Daoy (cell line): Measurements from ENCODE around the gene LGALS4. TPM values are rescaled to one million over a fixed set of nuclear protein-coding genes. Genes with fewer than 3 reads are reported as not detected.
"Not testable (repeated sequence)": the region's sequence is repeated elsewhere in the genome, so short reads cannot be mapped to it uniquely, and the experiment has no call there.

Experiments
- DNase-seq: peaks from one replicate; pipeline ENCODE4 v3.0.0-alpha.2; 2015; ENCODE audit warnings: low read depth
- total RNA-seq: library from RNA; depleted of rRNA; stranded (reverse); fragments of >200 nt; shearing (Covaris generic); gene quantifications from 2 replicates; pipeline ENCODE4 v1.2.3, GENCODE V29; 2014; rRNA removed

LGALS4 gene
- not detected in 2 replicates for total RNA-seq

- no peak for DNase-seq
Measured at GRCh38 chr19:38812841-38813320, at the start of gene LGALS4. Gene LGALS4, minus strand, starts transcription at chr19:38812945. Its CDS starts 59 bp downstream, at chr19:38812886.

- no peak for DNase-seq
Measured at GRCh38 chr19:38861368-38861767, 48.6 kb upstream of the LGALS4 start.

- not testable (repeated sequence) for DNase-seq
Measured at GRCh38 chr19:38859631-38860204, 47.0 kb upstream of the LGALS4 start.

GRCh38 chr19:38856813-38857212 is 44.1 kb upstream of the LGALS4 start:
- DNase-seq: no peak

GRCh38 chr19:38855751-38856150 is 43.0 kb upstream of the LGALS4 start:
- not testable (repeated sequence) for DNase-seq

GRCh38 chr19:38854961-38855360 is 42.2 kb upstream of the LGALS4 start:
- DNase-seq: not testable (repeated sequence)

GRCh38 chr19:38853214-38853613 is 40.5 kb upstream of the LGALS4 start:
- no peak for DNase-seq

GRCh38 chr19:38852231-38853044 is 39.7 kb upstream of the LGALS4 start:
- DNase-seq: peak; percentile 72

GRCh38 chr19:38851622-38852230 is 39.0 kb upstream of the LGALS4 start:
- peak; percentile 97 for DNase-seq

GRCh38 chr19:38850976-38851621 is 38.4 kb upstream of the LGALS4 start:
- DNase-seq: no peak

- DNase-seq: peak; percentile 100
Measured at GRCh38 chr19:38850436-38850975, 37.8 kb upstream of the LGALS4 start.

GRCh38 chr19:38849860-38850435 is 37.2 kb upstream of the LGALS4 start, which contains the start of gene HNRNPL:
Gene HNRNPL, minus strand, starts transcription at chr19:38849986. Its CDS starts 20 bp downstream, at chr19:38849966.
- no peak for DNase-seq

- DNase-seq: peak; percentile 99
Measured at GRCh38 chr19:38849147-38849859, 36.6 kb upstream of the LGALS4 start.

- DNase-seq: no peak
Measured at GRCh38 chr19:38848299-38849146, 35.8 kb upstream of the LGALS4 start.

- DNase-seq: no peak
Measured at GRCh38 chr19:38846097-38846496, 33.4 kb upstream of the LGALS4 start.

GRCh38 chr19:38845374-38846024 is 32.8 kb upstream of the LGALS4 start:
- DNase-seq: no peak

GRCh38 chr19:38844093-38844686 is 31.4 kb upstream of the LGALS4 start:
- DNase-seq: no peak

- DNase-seq: no peak
Measured at GRCh38 chr19:38843175-38843758, 30.5 kb upstream of the LGALS4 start.
